ENCODE results near the gene UBXN10. TPM values are rescaled to one million over a fixed set of nuclear protein-coding genes. Genes with fewer than 3 reads are reported as not detected.

The UBXN10 gene
- total and polyA plus RNA-seq, 2 of the 4 experiments (the other 2 are of a cell fraction) = not detected

DNA sequence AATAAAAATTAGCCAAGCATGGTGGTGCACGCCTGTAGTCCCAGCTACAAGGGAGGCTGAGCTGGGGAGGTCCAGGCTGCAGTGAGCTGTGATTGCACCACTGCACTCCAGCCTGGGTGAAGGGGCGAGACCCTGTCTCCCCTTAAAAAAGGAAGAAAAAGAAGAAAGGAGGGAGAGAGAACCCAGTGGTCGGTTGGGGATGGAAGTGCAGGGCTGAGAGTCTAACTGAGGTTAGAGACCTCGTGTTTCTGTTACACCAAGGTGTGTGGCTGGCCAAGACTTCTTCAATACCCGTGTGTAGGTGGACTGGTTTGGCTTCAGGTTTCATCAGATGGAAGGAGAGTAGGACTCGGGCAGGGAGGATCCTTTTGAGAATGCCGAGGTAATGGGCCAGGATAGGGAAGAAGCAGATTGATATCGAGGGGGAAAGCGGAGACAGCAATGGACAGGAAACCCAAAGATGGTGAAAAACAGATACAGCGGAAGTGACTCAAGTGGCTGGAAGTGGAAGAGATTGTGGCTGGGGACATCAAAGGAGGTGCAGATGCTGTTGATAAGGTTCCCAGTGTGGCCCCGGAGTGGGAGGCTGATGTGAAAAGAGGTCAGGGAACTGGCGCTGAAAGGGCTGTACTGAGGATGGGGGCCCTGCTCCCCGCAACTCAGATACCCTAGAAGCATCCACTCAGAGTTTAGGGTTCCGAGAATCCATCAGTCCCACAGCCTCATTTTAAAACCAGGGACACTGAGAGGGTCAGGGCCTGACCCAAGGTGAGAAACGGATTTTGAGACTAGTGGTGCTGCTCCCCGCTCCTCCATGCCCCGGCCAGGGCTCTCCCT, 681 bp upstream of the UBXN10 start:
- Histone ChIP-seq H2AK5ac (ENCODE audit: low read depth, low read length) (no peak overlapping the region), H3K9me3 (ENCODE audit: control insufficient read depth, insufficient read depth, low read length) (no peaks in the 10 kb centered on the region), H3K4me2 (ENCODE audit: low read depth, low read length) (no peak overlapping the region), H4K8ac (ENCODE audit: low read depth in 2 of 2, low read length in 2 of 2) (no peak overlapping the region), H2BK120ac (ENCODE audit: low read depth, low read length) (no peak overlapping the region), H3K56ac (ENCODE audit: extremely low read depth, insufficient read depth, low read length) (no peak overlapping the region), H2AFZ (replicated peaks; ENCODE audit: low read length, poor library complexity) (no peak overlapping the region), H3K27ac (ENCODE audit: insufficient read depth, low read length) (no peak overlapping the region), H3K4me1 (ENCODE audit: control insufficient read depth, insufficient read depth, low read length) (no peaks in the 10 kb centered on the region), H3K18ac (ENCODE audit: low read depth, low read length) (no peak overlapping the region), H3K36me3 (ENCODE audit: control insufficient read depth, insufficient read depth, low read length) (no peaks in the 10 kb centered on the region), H3K9me1 (ENCODE audit: insufficient read depth, low read length) (no peaks in the 10 kb centered on the region), H4K5ac (ENCODE audit: low read depth, low read length) (no peak overlapping the region), H3K4me3 (ENCODE audit: insufficient read depth, low read depth, low read length) (no peak overlapping the region), H4K91ac (ENCODE audit: insufficient read depth, low read depth, low read length) (no peak overlapping the region), H3K9ac (ENCODE audit: low read depth, low read length) (no peak overlapping the region), H2AK9ac (replicated peaks; ENCODE audit: low read depth, low read length, poor library complexity) (no peak overlapping the region), H2BK15ac (ENCODE audit: low read depth, low read length) (no peak overlapping the region), H3K27me3 (ENCODE audit: control insufficient read depth, insufficient read depth, low read length) (peaks cover 57% of the 10 kb centered on the region), H3K23ac (ENCODE audit: low read depth, low read length) (no peak overlapping the region), H3K14ac (replicated peaks; ENCODE audit: low read depth, low read length) (no peak overlapping the region), H2BK20ac (ENCODE audit: low read depth, low read length) (no peak overlapping the region), H3K4ac (ENCODE audit: low read depth, low read length) (no peak overlapping the region), H4K20me1 (ENCODE audit: insufficient read depth, low read length) (no peaks in the 10 kb centered on the region), H3K79me1 (ENCODE audit: low read depth in 1 of 2, low read length in 2 of 2) (no peaks in the 10 kb centered on the region), H2BK5ac (ENCODE audit: low read depth, low read length, poor library complexity, severe bottlenecking) (no peak overlapping the region)
- DNase-seq = no peak
- intact Hi-C loops (cut with micrococcal nuclease) = no loop called here
- in situ Hi-C loops (cut with MboI; ENCODE audit: low sequenced_read_pairs) = no loop called here
- no TSS peak for BruUV-seq (replicated peaks)
- dilution Hi-C loops (cut with HindIII; ENCODE audit: low sequenced_read_pairs, unreplicated experiment) = no loop called here
- POLR2A ChIA-PET (ENCODE audit: unreplicated experiment) = no interaction called here
- whole genome bisulfite sequencing, 2 experiments (ENCODE audit: extremely low coverage in 2 of 2, insufficient read length in 1 of 2) = 79% methylated on average over 4 of the region's 17 CpGs; no CpG with 5 or more reads in 1 of the 2 experiments
- TF ChIP-seq CHD1 (IDR thresholded peaks at IDR 0.05; ENCODE audit: low read depth, low read length) (no peak), FOS (IDR thresholded peaks at IDR 0.05; ENCODE audit: low read depth, low read length) (no peak), CEBPB (IDR thresholded peaks at IDR 0.05; ENCODE audit: low read depth, low read length) (no peak), MXI1 (IDR thresholded peaks at IDR 0.05; ENCODE audit: borderline replicate concordance, low read depth, low read length) (no peak), BHLHE40 (IDR thresholded peaks at IDR 0.05; ENCODE audit: low read depth, low read length) (no peak), USF2 (IDR thresholded peaks at IDR 0.05; ENCODE audit: low read depth, low read length) (no peak), MAFK (IDR thresholded peaks at IDR 0.05; ENCODE audit: low read depth, low read length) (no peak), RFX5 (IDR thresholded peaks at IDR 0.05; ENCODE audit: low read depth, low read length) (no peak), RAD21 (IDR thresholded peaks at IDR 0.05; ENCODE audit: low read length) (no peak), SMC3 (IDR thresholded peaks at IDR 0.05; ENCODE audit: low read depth, low read length) (no peak), RCOR1 (IDR thresholded peaks at IDR 0.05; ENCODE audit: insufficient replicate concordance, low read length) (no peak), POLR2A (IDR thresholded peaks at IDR 0.05; ENCODE audit: low read depth, low read length) (no peak), NFE2L2 (IDR thresholded peaks at IDR 0.05; ENCODE audit: low read depth, low read length) (no peak), CTCF (conservative IDR thresholded peaks at IDR 0.05; ENCODE audit: low read depth, low read length) (no peak), MAZ (IDR thresholded peaks at IDR 0.05; ENCODE audit: borderline replicate concordance, low read depth, low read length) (no peak)
- no peak for ATAC-seq (ENCODE audit: low read depth)
- CTCF ChIA-PET = no interaction called here

Data from IMR-90 (cell line).